Sigmoid colon (tissue), 4 donors: ENCODE data around the gene ABCA1.

Experiments used
- EP300 ChIP-seq, 4 donors: sonication (generic); formaldehyde crosslinking; IDR thresholded peaks; one replicate each; pipeline ENCODE4 v1.6.1; 2017; ENCODE audit warnings: antibody characterized with exemption in 4 of 4
- POLR2AphosphoS5 ChIP-seq, 4 donors: sonication (generic); formaldehyde crosslinking; IDR thresholded peaks; one replicate each; pipeline ENCODE4 v1.6.1; 2017; ENCODE audit warnings: antibody characterized with exemption in 4 of 4
- TF ChIP-seq, protein P1 (sequence below), 4 experiments: fragments of 450-650 bp in 3 of 4; fragments of 200-600 bp in 1 of 4; IDR thresholded peaks; one replicate each; pipeline ENCODE4 v1.5.1; 2016 to 2019; ENCODE audit warnings: antibody characterized with exemption in 4 of 4, mild to moderate bottlenecking in 3 of 4, moderate library complexity in 2 of 4

DNA sequence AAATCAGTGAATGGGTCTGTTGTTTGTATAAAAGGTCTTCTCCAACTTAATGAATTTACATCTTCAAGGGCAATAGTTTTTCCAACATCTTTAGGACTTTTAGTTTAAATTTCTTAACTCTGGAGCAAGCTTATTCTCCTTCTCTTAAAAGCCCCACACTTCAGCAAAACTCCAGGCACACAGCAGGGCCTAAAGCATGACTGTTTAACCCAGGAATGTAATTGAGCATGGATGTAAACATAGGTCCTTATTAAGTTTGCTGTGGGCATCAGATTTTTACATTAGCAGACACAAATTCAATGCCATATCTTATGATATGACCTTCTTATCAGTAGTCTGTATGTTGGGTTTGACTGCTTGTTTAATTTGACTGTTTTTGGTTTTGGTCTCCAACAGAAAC is 78.9 kb downstream of the ABCA1 start:
- TF ChIP-seq, protein P1, sequence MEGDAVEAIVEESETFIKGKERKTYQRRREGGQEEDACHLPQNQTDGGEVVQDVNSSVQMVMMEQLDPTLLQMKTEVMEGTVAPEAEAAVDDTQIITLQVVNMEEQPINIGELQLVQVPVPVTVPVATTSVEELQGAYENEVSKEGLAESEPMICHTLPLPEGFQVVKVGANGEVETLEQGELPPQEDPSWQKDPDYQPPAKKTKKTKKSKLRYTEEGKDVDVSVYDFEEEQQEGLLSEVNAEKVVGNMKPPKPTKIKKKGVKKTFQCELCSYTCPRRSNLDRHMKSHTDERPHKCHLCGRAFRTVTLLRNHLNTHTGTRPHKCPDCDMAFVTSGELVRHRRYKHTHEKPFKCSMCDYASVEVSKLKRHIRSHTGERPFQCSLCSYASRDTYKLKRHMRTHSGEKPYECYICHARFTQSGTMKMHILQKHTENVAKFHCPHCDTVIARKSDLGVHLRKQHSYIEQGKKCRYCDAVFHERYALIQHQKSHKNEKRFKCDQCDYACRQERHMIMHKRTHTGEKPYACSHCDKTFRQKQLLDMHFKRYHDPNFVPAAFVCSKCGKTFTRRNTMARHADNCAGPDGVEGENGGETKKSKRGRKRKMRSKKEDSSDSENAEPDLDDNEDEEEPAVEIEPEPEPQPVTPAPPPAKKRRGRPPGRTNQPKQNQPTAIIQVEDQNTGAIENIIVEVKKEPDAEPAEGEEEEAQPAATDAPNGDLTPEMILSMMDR (IDR thresholded peaks at IDR 0.05): no peak
- no peak for TF ChIP-seq POLR2AphosphoS5 (IDR thresholded peaks at IDR 0.05)
- TF ChIP-seq EP300 (IDR thresholded peaks at IDR 0.05): no peak
